K562 (cell line): ENCODE data around the gene TXNL4A. TPM values are rescaled to one million over a fixed set of nuclear protein-coding genes. Genes with fewer than 3 reads are reported as not detected.

ENCODE experiments used
- ATAC-seq: fragments of 200-7000 bp; cut with Tn5 transposase; 3 replicates; pipeline ENCODE4 v1.9.1; 2020; ENCODE audit warnings: moderate library complexity
- BruUV-seq: library from RNA; stranded (reverse); fragments of 400-500 nt; replicated peaks from 2 replicates; lab custom pipeline; 2021; lab: Mats Ljungman, UMichigan
- CTCF ChIA-PET: fragments of 300-600 bp; formaldehyde crosslinking; extraction: SDS; loops from one replicate; lab custom pipeline; 2021; ENCODE audit warnings: low intra/inter-chr PET ratio; lab: Yijun Ruan, JAX
- POLR2A ChIA-PET: fragments of 300-600, 350-650 bp; sonication (Branson Sonifier 250); formaldehyde crosslinking; extraction: SDS; loops from one replicate; lab custom pipeline; 2021; ENCODE audit warnings: antibody characterized with exemption, inconsistent platforms; lab: Yijun Ruan, JAX
- DNase-seq, 4 experiments: peaks; one replicate each; pipeline versions ENCODE4 v3.0.0 to v3.0.0-alpha.2; 2011 to 2018; ENCODE audit warnings: low spot score in 3 of 4, mixed read lengths in 3 of 4; ENCODE audit errors: extremely low read depth in 1 of 4
- FAIRE-seq: peaks from 2 replicates; lab custom pipeline; 2011; peaks lifted over from hg19 to GRCh38; lab: Jason Lieb, UNC
- H2AFZ ChIP-seq: 2 replicates; pipeline ENCODE4 v1.6.0; 2011; ENCODE audit warnings: low read depth, low read length, control low read depth, inconsistent platforms
- H3K27ac ChIP-seq: fragments of 200-600 bp; 3 replicates; pipeline ENCODE4 v1.8.0; 2011; ENCODE audit warnings: low read depth, mild to moderate bottlenecking, control low read depth, inconsistent platforms, low read length, moderate library complexity, mixed read lengths; ENCODE audit errors: extremely low read depth
- H3K27me3 ChIP-seq, 2 experiments: fragments of 300-600 bp in 1 of 2; 2 replicates in 1 of 2; 3 replicates in 1 of 2; pipeline versions ENCODE4 v1.6.0 to v1.8.0; 2011; ENCODE audit warnings: inconsistent platforms in 2 of 2, low read length in 2 of 2, mild to moderate bottlenecking in 1 of 2, mixed read lengths in 1 of 2, moderate library complexity in 1 of 2; ENCODE audit not compliant: control insufficient read depth in 2 of 2, insufficient read depth in 2 of 2
- H3K36me3 ChIP-seq: fragments of 300-600 bp; 3 replicates; pipeline ENCODE4 v1.8.0; 2011; ENCODE audit warnings: mild to moderate bottlenecking, low read length, inconsistent platforms; ENCODE audit not compliant: control insufficient read depth, insufficient read depth
- H3K4me1 ChIP-seq, 2 experiments: fragments of 200-600 bp in 1 of 2; replicated peaks in 1 of 2; 2 replicates in 1 of 2; 3 replicates in 1 of 2; pipeline versions ENCODE4 v1.5.1 to v1.8.0; 2011; ENCODE audit warnings: inconsistent platforms in 2 of 2, low read length in 2 of 2, mild to moderate bottlenecking in 1 of 2, mixed read lengths in 1 of 2, moderate library complexity in 1 of 2; ENCODE audit not compliant: control insufficient read depth in 2 of 2, insufficient read depth in 2 of 2
- H3K4me2 ChIP-seq: 2 replicates; pipeline ENCODE4 v1.6.1; 2011; ENCODE audit warnings: low read length, control low read depth, inconsistent platforms, mixed read lengths; ENCODE audit not compliant: insufficient read depth
- H3K4me3 ChIP-seq: fragments of 200-600 bp; sonication (generic), shearing (Covaris generic); 2 replicates; pipeline ENCODE4 v1.5.1; 2016; ENCODE audit warnings: control low read depth, inconsistent platforms
- H3K79me2 ChIP-seq: fragments of 200-600 bp; 3 replicates; pipeline ENCODE4 v1.8.0; 2011; ENCODE audit warnings: low read length, inconsistent platforms; ENCODE audit not compliant: control insufficient read depth, insufficient read depth
- H3K9ac ChIP-seq, 2 experiments: 2 replicates each; pipeline versions ENCODE4 v1.6.0 to v1.6.1; 2011; ENCODE audit warnings: low read depth in 2 of 2, low read length in 2 of 2, control low read depth in 1 of 2, inconsistent platforms in 1 of 2, mild to moderate bottlenecking in 1 of 2, mixed read lengths in 1 of 2; ENCODE audit not compliant: insufficient read depth in 1 of 2
- H3K9me1 ChIP-seq: one replicate; pipeline ENCODE4 v1.6.0; 2011; ENCODE audit warnings: inconsistent platforms, mild to moderate bottlenecking, low read length, moderate library complexity; ENCODE audit not compliant: control insufficient read depth, insufficient read depth
- H3K9me3 ChIP-seq: replicated peaks from 2 replicates; pipeline ENCODE4 v1.5.1; 2011; ENCODE audit warnings: low read depth, low read length, inconsistent platforms; ENCODE audit not compliant: control insufficient read depth, insufficient read depth
- H4K20me1 ChIP-seq: replicated peaks from 2 replicates; pipeline ENCODE4 v1.6.1; 2011; ENCODE audit warnings: low read length, inconsistent platforms, mixed read lengths; ENCODE audit not compliant: control insufficient read depth, insufficient read depth
- CBFA2T3 ChIP-seq: fragments of 450-650 bp; IDR thresholded peaks from 2 replicates; pipeline ENCODE4 v1.6.1; 2017
- DLX4 ChIP-seq: fragments of 250-450 bp; sonication (Bioruptor Pico); IDR thresholded peaks from 2 replicates; pipeline ENCODE4 v1.6.1; 2021; ENCODE audit warnings: mild to moderate bottlenecking
- NR2C2 ChIP-seq, 2 experiments: fragments of 200-800 bp in 1 of 2; sonication (Bioruptor generic) in 1 of 2; sonication (generic) in 1 of 2; formaldehyde crosslinking in 1 of 2; IDR thresholded peaks; 2 replicates each; pipeline versions ENCODE4 v1.6.1 to v1.8.0; 2016 to 2022; ENCODE audit warnings: mild to moderate bottlenecking in 1 of 2, missing compliant biosample characterization in 1 of 2, missing genetic modification characterization in 1 of 2, missing genetic modification reagents in 1 of 2
- PHF20 ChIP-seq: fragments of 450-650 bp; IDR thresholded peaks from 2 replicates; pipeline ENCODE4 v1.6.1; 2018; ENCODE audit not compliant: partially characterized antibody
- SAFB2 ChIP-seq: fragments of 200-400 bp; formaldehyde crosslinking; IDR thresholded peaks from 2 replicates; pipeline ENCODE4 v1.6.1; 2018; ENCODE audit warnings: borderline replicate concordance, low read length, low read depth, moderate library complexity; ENCODE audit not compliant: severe bottlenecking
- WGBS: fragments of 100-300 bp; shearing (Covaris generic); methylation state at CpG from one replicate; pipeline ENCODE4 v1.1.6; 2016; ENCODE audit warnings: low coverage, mixed read lengths; ENCODE audit not compliant: insufficient coverage; ENCODE audit errors: missing lambda C conversion rate; 5-methylcytosine and 5-hydroxymethylcytosine counted together
- in situ Hi-C: fragments of 300-500 bp; cut with MboI; formaldehyde crosslinking; loops from 4 replicates; pipeline ENCODE4 v1.15.0; 2018; ENCODE audit warnings: inconsistent platforms, mixed read lengths
- intact Hi-C: fragments of 100-400 bp; cut with micrococcal nuclease; formaldehyde crosslinking; loops from 2 replicates; pipeline ENCODE4 v1.14.2; 2022
- polyA plus RNA-seq, 8 experiments: library from polyadenylated mRNA; depleted of rRNA in 4 of 8; stranded (reverse) in 5 of 8; unstranded in 3 of 8; fragments of >200 nt; fragmentation: Nextera tagmentation in 2 of 8; fragmentation: Illumina TruSeq in 1 of 8; extraction: Ambion mirVana in 2 of 8; extraction: Trizol in 1 of 8; gene quantifications; 2 replicates each; pipeline versions ENCODE4 v1.2.1 to v1.2.3, GENCODE V29; 2011 to 2014; ENCODE audit warnings: inconsistent platforms in 1 of 8, missing spikeins in 1 of 8
- total RNA-seq, 7 experiments: library from RNA; depleted of rRNA in 6 of 7; stranded (reverse); fragments of >200 nt in 6 of 7; fragmentation: Illumina TruSeq in 2 of 7; extraction: Trizol in 2 of 7; gene quantifications; 2 replicates each; pipeline versions ENCODE4 v1.2.1 to v1.2.3, GENCODE V29; 2011 to 2021; ENCODE audit warnings: low replicate concordance in 1 of 7
- TF ChIP-seq, protein P1 (sequence below): fragments of 250-450 bp; sonication (Bioruptor Pico); IDR thresholded peaks from 2 replicates; pipeline ENCODE4 v1.8.0; 2022; ENCODE audit warnings: moderate library complexity, mild to moderate bottlenecking, inconsistent platforms
- TF ChIP-seq, protein P2 (sequence below): fragments of 450-650 bp; IDR thresholded peaks from 2 replicates; pipeline ENCODE4 v1.6.1; 2016; ENCODE audit warnings: mild to moderate bottlenecking, moderate library complexity

The TXNL4A gene
- total and polyA plus RNA-seq, 9 of the 15 experiments (the other 6 are each of a cell fraction or from before 2014, with no cell fraction given): 27.0 to 132 (median 87.5) TPM

DNA sequence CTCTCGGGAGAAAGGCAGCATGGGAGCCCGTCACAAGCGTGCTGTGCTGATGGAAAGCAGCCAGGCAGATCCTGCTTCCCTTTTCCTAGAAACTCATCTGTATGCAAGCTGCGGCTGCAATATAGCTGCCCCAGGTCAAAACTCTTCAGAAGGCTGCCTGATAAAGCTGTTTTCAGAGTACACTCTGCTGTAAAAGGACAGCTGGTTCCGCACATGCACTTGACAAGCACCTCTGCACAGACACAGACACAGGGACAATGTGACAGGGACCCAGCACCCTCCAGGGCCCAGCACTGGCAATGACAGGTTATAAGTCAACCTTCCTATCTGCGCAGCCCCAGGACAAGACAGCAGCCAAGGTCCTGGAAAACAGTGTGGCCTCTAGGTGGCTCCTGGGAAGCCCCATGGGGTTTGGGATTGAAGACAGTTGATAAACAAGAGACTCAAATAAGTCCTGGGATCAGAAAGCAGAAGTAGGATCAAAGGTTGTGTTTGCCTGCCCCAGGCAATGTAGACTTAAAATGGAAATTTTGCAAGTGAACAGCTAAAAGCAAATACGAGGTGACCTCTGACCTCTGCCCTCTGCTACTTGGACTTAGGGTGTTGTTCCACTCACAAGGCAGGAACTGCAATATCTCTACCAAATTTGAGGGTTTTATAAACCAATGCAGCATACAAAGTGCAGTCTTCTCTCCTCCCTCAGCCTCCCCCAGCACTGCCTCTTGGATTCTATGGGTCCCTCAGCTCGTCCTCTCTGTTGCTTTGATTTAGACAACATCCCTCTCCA is 53.9 kb downstream of the TXNL4A start:
- 48% methylated on average over 6 of the region's 8 CpGs for WGBS
- H3K9me1 ChIP-seq: no peaks in the 10 kb centered on the region
- FAIRE-seq (no peak), DNase-seq (peak in 2 of 4 experiments; percentile 13 to 31), ATAC-seq (peak; percentile 64; the same call in 2 of the 3 replicates)
- H3K4me2 ChIP-seq: no peak overlapping the region
- intact Hi-C loops: no loop called here
- H3K27ac ChIP-seq: no peak overlapping the region
- H3K4me3 ChIP-seq: no peak overlapping the region
- BruUV-seq: no TSS peak
- H3K4me1 ChIP-seq: no peaks in the 10 kb centered on the region; a peak in 1 of 5 replicates
- peaks cover 3% of the 10 kb centered on the region; the same call in 1 of the 3 replicates for H3K36me3 ChIP-seq
- no peak overlapping the region for H3K9ac ChIP-seq
- no peaks in the 10 kb centered on the region for H3K27me3 ChIP-seq
- no peaks in the 10 kb centered on the region for H3K79me2 ChIP-seq
- ChIA-PET CTCF (no interaction called here), POLR2A (no interaction called here)
- H4K20me1 ChIP-seq: no peaks in the 10 kb centered on the region
- no peak overlapping the region for H2AFZ ChIP-seq
- peaks cover 3% of the 10 kb centered on the region; the same call in 1 of the 2 replicates for H3K9me3 ChIP-seq
- in situ Hi-C loops: no loop called here
- no peak for TF ChIP-seq SAFB2
- no peak for TF ChIP-seq PHF20
- peak; percentile 75 for TF ChIP-seq NR2C2 (CRISPR knock-in tag; IDR thresholded peaks at IDR 0.05)
- TF ChIP-seq NR2C2 (tag; IDR thresholded peaks at IDR 0.05): peak; percentile 48; the same call in 1 of the 2 replicates
- TF ChIP-seq DLX4 (CRISPR knock-in tag): no peak
- TF ChIP-seq, protein P1, sequence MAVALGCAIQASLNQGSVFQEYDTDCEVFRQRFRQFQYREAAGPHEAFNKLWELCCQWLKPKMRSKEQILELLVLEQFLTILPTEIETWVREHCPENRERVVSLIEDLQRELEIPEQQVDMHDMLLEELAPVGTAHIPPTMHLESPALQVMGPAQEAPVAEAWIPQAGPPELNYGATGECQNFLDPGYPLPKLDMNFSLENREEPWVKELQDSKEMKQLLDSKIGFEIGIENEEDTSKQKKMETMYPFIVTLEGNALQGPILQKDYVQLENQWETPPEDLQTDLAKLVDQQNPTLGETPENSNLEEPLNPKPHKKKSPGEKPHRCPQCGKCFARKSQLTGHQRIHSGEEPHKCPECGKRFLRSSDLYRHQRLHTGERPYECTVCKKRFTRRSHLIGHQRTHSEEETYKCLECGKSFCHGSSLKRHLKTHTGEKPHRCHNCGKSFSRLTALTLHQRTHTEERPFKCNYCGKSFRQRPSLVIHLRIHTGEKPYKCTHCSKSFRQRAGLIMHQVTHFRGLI (CRISPR knock-in tag): no peak
- TF ChIP-seq, protein P2, sequence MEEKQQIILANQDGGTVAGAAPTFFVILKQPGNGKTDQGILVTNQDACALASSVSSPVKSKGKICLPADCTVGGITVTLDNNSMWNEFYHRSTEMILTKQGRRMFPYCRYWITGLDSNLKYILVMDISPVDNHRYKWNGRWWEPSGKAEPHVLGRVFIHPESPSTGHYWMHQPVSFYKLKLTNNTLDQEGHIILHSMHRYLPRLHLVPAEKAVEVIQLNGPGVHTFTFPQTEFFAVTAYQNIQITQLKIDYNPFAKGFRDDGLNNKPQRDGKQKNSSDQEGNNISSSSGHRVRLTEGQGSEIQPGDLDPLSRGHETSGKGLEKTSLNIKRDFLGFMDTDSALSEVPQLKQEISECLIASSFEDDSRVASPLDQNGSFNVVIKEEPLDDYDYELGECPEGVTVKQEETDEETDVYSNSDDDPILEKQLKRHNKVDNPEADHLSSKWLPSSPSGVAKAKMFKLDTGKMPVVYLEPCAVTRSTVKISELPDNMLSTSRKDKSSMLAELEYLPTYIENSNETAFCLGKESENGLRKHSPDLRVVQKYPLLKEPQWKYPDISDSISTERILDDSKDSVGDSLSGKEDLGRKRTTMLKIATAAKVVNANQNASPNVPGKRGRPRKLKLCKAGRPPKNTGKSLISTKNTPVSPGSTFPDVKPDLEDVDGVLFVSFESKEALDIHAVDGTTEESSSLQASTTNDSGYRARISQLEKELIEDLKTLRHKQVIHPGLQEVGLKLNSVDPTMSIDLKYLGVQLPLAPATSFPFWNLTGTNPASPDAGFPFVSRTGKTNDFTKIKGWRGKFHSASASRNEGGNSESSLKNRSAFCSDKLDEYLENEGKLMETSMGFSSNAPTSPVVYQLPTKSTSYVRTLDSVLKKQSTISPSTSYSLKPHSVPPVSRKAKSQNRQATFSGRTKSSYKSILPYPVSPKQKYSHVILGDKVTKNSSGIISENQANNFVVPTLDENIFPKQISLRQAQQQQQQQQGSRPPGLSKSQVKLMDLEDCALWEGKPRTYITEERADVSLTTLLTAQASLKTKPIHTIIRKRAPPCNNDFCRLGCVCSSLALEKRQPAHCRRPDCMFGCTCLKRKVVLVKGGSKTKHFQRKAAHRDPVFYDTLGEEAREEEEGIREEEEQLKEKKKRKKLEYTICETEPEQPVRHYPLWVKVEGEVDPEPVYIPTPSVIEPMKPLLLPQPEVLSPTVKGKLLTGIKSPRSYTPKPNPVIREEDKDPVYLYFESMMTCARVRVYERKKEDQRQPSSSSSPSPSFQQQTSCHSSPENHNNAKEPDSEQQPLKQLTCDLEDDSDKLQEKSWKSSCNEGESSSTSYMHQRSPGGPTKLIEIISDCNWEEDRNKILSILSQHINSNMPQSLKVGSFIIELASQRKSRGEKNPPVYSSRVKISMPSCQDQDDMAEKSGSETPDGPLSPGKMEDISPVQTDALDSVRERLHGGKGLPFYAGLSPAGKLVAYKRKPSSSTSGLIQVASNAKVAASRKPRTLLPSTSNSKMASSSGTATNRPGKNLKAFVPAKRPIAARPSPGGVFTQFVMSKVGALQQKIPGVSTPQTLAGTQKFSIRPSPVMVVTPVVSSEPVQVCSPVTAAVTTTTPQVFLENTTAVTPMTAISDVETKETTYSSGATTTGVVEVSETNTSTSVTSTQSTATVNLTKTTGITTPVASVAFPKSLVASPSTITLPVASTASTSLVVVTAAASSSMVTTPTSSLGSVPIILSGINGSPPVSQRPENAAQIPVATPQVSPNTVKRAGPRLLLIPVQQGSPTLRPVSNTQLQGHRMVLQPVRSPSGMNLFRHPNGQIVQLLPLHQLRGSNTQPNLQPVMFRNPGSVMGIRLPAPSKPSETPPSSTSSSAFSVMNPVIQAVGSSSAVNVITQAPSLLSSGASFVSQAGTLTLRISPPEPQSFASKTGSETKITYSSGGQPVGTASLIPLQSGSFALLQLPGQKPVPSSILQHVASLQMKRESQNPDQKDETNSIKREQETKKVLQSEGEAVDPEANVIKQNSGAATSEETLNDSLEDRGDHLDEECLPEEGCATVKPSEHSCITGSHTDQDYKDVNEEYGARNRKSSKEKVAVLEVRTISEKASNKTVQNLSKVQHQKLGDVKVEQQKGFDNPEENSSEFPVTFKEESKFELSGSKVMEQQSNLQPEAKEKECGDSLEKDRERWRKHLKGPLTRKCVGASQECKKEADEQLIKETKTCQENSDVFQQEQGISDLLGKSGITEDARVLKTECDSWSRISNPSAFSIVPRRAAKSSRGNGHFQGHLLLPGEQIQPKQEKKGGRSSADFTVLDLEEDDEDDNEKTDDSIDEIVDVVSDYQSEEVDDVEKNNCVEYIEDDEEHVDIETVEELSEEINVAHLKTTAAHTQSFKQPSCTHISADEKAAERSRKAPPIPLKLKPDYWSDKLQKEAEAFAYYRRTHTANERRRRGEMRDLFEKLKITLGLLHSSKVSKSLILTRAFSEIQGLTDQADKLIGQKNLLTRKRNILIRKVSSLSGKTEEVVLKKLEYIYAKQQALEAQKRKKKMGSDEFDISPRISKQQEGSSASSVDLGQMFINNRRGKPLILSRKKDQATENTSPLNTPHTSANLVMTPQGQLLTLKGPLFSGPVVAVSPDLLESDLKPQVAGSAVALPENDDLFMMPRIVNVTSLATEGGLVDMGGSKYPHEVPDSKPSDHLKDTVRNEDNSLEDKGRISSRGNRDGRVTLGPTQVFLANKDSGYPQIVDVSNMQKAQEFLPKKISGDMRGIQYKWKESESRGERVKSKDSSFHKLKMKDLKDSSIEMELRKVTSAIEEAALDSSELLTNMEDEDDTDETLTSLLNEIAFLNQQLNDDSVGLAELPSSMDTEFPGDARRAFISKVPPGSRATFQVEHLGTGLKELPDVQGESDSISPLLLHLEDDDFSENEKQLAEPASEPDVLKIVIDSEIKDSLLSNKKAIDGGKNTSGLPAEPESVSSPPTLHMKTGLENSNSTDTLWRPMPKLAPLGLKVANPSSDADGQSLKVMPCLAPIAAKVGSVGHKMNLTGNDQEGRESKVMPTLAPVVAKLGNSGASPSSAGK: no peak
- peak; percentile 44; the same call in 1 of the 2 replicates for TF ChIP-seq CBFA2T3
